Smooth muscle cell (in vitro differentiated cells): ENCODE data around the gene ADISSP. TPM values are rescaled to one million over a fixed set of nuclear protein-coding genes. Genes with fewer than 3 reads are reported as not detected.

Experiments used
- DNase-seq: peaks from one replicate; lab custom pipeline; 2025; ENCODE audit not compliant: unreplicated experiment; lab: John Stamatoyannopoulos, UW
- H2AFZ ChIP-seq: fragments of 200-600 bp; sonication (generic); 2 replicates; pipeline ENCODE4 v1.6.0; 2016; ENCODE audit warnings: antibody characterized with exemption, low read depth, mild to moderate bottlenecking
- H3F3A ChIP-seq: fragments of 200-600 bp; sonication (generic); 2 replicates; pipeline ENCODE4 v1.6.0; 2017; ENCODE audit warnings: antibody characterized with exemption, low read depth
- H3K27ac ChIP-seq: fragments of 200-600 bp; sonication (generic); 2 replicates; pipeline ENCODE4 v1.5.1; 2016; ENCODE audit warnings: low read depth, mild to moderate bottlenecking
- H3K27me3 ChIP-seq: fragments of 200-600 bp; sonication (generic); 2 replicates; pipeline ENCODE4 v1.6.1; 2016; ENCODE audit warnings: low read depth, mild to moderate bottlenecking
- H3K36me3 ChIP-seq: fragments of 200-600 bp; sonication (generic); 2 replicates; pipeline ENCODE4 v1.5.1; 2016; ENCODE audit warnings: low read depth
- H3K4me1 ChIP-seq: fragments of 200-600 bp; sonication (generic); 2 replicates; pipeline ENCODE4 v1.5.1; 2016; ENCODE audit warnings: low read depth
- H3K4me2 ChIP-seq: fragments of 200-600 bp; sonication (generic); 2 replicates; pipeline ENCODE4 v1.6.0; 2016; ENCODE audit warnings: mild to moderate bottlenecking
- H3K4me3 ChIP-seq: fragments of 200-600 bp; sonication (generic); 2 replicates; pipeline ENCODE4 v1.5.1; 2016; ENCODE audit warnings: mild to moderate bottlenecking
- H3K79me2 ChIP-seq: fragments of 200-600 bp; sonication (generic); 2 replicates; pipeline ENCODE4 v1.6.0; 2016; ENCODE audit warnings: low read depth, mild to moderate bottlenecking
- H3K9ac ChIP-seq: fragments of 200-600 bp; sonication (generic); 2 replicates; pipeline ENCODE4 v1.6.0; 2016; ENCODE audit warnings: low read depth
- H3K9me3 ChIP-seq: fragments of 200-600 bp; sonication (generic); replicated peaks from 2 replicates; pipeline ENCODE4 v1.5.1; 2016; ENCODE audit warnings: low read depth
- H4K20me1 ChIP-seq: fragments of 200-600 bp; sonication (generic); 2 replicates; pipeline ENCODE4 v1.6.0; 2016; ENCODE audit warnings: low read depth
- WGBS: methylation state at CpG from one replicate; pipeline ENCODE4 v1.1.7; 2016; ENCODE audit warnings: low lambda C conversion rate; 5-methylcytosine and 5-hydroxymethylcytosine counted together
- polyA plus RNA-seq: library from polyadenylated mRNA; unstranded; fragments of >200 nt; fragmentation: Nextera tagmentation; extraction: Ambion mirVana; gene quantifications from 2 replicates; pipeline ENCODE4 v1.2.1, GENCODE V29; 2016
- total RNA-seq: library from RNA; depleted of rRNA; stranded (reverse); fragments of >200 nt; gene quantifications from 2 replicates; pipeline ENCODE4 v1.2.3, GENCODE V29; 2014
- TF ChIP-seq, protein P1 (sequence below): fragments of 200-600 bp; sonication (generic); IDR thresholded peaks from 2 replicates; pipeline ENCODE4 v1.5.1; 2017; ENCODE audit warnings: borderline replicate concordance, mild to moderate bottlenecking, antibody characterized with exemption; ENCODE audit not compliant: insufficient read depth, poor library complexity, severe bottlenecking

The ADISSP gene
- total and polyA plus RNA-seq, 2 experiments from 2014 or later: 7.6 to 46.7 TPM

- Histone ChIP-seq H3F3A (peaks cover 5% of the 10 kb centered on the region), H3K79me2 (no peaks in the 10 kb centered on the region), H3K9me3 (no peaks in the 10 kb centered on the region), H3K36me3 (no peaks in the 10 kb centered on the region), H2AFZ (no peak overlapping the region), H3K9ac (no peak overlapping the region), H3K4me1 (peaks cover 22% of the 10 kb centered on the region), H3K4me3 (no peak overlapping the region), H3K27me3 (no peaks in the 10 kb centered on the region), H3K27ac (no peak overlapping the region), H3K4me2 (no peak overlapping the region), H4K20me1 (no peaks in the 10 kb centered on the region)
- WGBS: over 99% methylated on average over 13 of the region's 13 CpGs
- no peak for DNase-seq
- TF ChIP-seq, protein P1, sequence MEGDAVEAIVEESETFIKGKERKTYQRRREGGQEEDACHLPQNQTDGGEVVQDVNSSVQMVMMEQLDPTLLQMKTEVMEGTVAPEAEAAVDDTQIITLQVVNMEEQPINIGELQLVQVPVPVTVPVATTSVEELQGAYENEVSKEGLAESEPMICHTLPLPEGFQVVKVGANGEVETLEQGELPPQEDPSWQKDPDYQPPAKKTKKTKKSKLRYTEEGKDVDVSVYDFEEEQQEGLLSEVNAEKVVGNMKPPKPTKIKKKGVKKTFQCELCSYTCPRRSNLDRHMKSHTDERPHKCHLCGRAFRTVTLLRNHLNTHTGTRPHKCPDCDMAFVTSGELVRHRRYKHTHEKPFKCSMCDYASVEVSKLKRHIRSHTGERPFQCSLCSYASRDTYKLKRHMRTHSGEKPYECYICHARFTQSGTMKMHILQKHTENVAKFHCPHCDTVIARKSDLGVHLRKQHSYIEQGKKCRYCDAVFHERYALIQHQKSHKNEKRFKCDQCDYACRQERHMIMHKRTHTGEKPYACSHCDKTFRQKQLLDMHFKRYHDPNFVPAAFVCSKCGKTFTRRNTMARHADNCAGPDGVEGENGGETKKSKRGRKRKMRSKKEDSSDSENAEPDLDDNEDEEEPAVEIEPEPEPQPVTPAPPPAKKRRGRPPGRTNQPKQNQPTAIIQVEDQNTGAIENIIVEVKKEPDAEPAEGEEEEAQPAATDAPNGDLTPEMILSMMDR: no peak
These were observed 34.3 kb upstream of the ADISSP start for GRCh38 chr20:3801846-3802245.

DNA sequence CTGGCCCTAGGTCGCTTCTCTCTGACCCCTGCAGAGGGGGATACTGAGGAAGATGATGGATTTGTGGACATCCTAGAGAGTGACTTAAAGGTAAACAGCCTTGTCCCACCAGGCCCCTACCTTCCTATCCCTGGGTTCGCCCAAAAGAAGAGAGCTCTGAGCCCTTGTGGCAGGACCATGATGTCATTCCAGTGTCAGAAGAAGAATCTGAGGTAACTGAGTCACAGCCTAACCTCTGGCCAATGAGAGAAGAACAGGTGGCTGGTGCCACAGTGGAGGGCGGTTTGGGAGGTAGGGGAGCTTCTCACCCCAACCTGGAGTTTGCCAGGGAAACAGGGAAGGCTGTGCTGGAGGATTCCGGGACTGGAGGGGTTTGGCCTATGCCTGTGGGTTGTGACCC is 33.7 kb upstream of the ADISSP start:
- Histone ChIP-seq H3K9me3 (no peaks in the 10 kb centered on the region), H4K20me1 (peaks cover 5% of the 10 kb centered on the region), H3K27me3 (no peaks in the 10 kb centered on the region), H3F3A (no peaks in the 10 kb centered on the region), H2AFZ (no peak overlapping the region), H3K27ac (no peak overlapping the region), H3K4me1 (peaks cover 23% of the 10 kb centered on the region), H3K9ac (no peak overlapping the region), H3K79me2 (no peaks in the 10 kb centered on the region), H3K4me2 (no peak overlapping the region), H3K4me3 (no peak overlapping the region), H3K36me3 (no peaks in the 10 kb centered on the region)
- TF ChIP-seq, protein P1: no peak
- WGBS: 98% methylated on average over 4 of the region's 4 CpGs
- no peak for DNase-seq

DNA sequence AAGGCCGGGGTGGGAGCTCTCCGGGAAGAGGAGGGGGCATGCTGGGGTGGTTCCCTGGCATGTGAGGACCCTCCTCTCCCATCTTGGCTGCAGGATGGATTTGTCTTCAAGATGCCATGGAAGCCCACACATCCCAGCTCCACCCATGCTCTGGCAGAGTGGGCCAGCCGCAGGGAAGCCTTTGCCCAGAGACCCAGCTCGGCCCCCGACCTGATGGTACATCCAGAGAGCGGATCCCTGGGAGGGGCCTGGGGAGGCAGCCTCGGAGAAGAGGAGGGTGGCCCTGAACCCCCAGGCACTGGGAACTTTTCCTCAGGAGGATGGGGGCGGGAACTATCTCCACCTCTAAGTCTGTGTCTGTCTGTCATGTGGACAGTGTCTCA is 33.3 kb upstream of the ADISSP start:
- TF ChIP-seq, protein P1: no peak
- Histone ChIP-seq H2AFZ (no peak overlapping the region), H3K4me3 (no peak overlapping the region), H3K36me3 (no peaks in the 10 kb centered on the region), H3K4me2 (no peak overlapping the region), H4K20me1 (peaks cover 5% of the 10 kb centered on the region), H3K4me1 (peaks cover 23% of the 10 kb centered on the region), H3K9ac (no peak overlapping the region), H3K27ac (no peak overlapping the region), H3K9me3 (no peaks in the 10 kb centered on the region), H3F3A (no peaks in the 10 kb centered on the region), H3K27me3 (no peaks in the 10 kb centered on the region), H3K79me2 (no peaks in the 10 kb centered on the region)
- WGBS: 96% methylated on average over 8 of the region's 8 CpGs
- no peak for DNase-seq

GRCh38 chr20:3800256-3800877 is 32.8 kb upstream of the ADISSP start:
- Histone ChIP-seq H3K36me3 (no peaks in the 10 kb centered on the region), H3K9ac (no peak overlapping the region), H3F3A (no peaks in the 10 kb centered on the region), H2AFZ (no peak overlapping the region), H4K20me1 (peaks cover 5% of the 10 kb centered on the region), H3K4me1 (peaks cover 23% of the 10 kb centered on the region), H3K27ac (no peak overlapping the region), H3K27me3 (no peaks in the 10 kb centered on the region), H3K4me2 (no peak overlapping the region), H3K4me3 (no peak overlapping the region), H3K79me2 (no peaks in the 10 kb centered on the region), H3K9me3 (no peaks in the 10 kb centered on the region)
- 88% methylated on average over 18 of the region's 18 CpGs for WGBS
- TF ChIP-seq, protein P1: no peak
- no peak for DNase-seq
